ENCODE data around the gene MATN4.

Gene MATN4

GRCh38 chr20:45313065-45313695 is 5.1 kb upstream of the MATN4 start:
- TF ChIP-seq, protein P1, sequence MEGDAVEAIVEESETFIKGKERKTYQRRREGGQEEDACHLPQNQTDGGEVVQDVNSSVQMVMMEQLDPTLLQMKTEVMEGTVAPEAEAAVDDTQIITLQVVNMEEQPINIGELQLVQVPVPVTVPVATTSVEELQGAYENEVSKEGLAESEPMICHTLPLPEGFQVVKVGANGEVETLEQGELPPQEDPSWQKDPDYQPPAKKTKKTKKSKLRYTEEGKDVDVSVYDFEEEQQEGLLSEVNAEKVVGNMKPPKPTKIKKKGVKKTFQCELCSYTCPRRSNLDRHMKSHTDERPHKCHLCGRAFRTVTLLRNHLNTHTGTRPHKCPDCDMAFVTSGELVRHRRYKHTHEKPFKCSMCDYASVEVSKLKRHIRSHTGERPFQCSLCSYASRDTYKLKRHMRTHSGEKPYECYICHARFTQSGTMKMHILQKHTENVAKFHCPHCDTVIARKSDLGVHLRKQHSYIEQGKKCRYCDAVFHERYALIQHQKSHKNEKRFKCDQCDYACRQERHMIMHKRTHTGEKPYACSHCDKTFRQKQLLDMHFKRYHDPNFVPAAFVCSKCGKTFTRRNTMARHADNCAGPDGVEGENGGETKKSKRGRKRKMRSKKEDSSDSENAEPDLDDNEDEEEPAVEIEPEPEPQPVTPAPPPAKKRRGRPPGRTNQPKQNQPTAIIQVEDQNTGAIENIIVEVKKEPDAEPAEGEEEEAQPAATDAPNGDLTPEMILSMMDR (IDR thresholded peaks at IDR 0.05; ENCODE audit: insufficient read depth, low read depth, low read length, missing control alignments): no peak
- DNase-seq (ENCODE audit: low read depth): no peak
- no peak overlapping the region for H3K4me3 ChIP-seq (ENCODE audit: low read depth, low read length)

DNA sequence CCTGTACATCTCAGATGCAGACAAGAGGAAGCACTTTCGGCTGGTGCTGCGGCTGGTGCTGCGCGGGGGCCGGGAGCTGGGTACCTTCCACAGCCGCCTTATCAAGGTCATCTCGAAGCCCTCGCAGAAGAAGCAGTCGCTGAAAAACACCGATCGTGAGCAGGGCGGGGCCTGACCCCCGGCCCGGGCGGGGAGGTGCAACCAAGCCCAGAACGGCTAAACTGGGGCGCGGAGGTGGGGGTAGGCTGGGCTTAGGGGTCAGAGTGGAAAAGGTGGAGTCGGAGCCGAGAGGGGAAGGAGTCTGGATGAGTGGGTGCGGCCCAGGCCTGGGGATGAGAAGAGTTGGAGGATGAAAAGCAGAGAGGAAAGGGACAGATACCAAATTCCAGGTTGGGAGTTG is 4.1 kb upstream of the MATN4 start:
- TF ChIP-seq, protein P1 (IDR thresholded peaks at IDR 0.05; ENCODE audit: insufficient read depth, low read depth, low read length, missing control alignments): no peak
- no peak for DNase-seq (ENCODE audit: low read depth)
- no peak overlapping the region for H3K4me3 ChIP-seq (ENCODE audit: low read depth, low read length)

DNA sequence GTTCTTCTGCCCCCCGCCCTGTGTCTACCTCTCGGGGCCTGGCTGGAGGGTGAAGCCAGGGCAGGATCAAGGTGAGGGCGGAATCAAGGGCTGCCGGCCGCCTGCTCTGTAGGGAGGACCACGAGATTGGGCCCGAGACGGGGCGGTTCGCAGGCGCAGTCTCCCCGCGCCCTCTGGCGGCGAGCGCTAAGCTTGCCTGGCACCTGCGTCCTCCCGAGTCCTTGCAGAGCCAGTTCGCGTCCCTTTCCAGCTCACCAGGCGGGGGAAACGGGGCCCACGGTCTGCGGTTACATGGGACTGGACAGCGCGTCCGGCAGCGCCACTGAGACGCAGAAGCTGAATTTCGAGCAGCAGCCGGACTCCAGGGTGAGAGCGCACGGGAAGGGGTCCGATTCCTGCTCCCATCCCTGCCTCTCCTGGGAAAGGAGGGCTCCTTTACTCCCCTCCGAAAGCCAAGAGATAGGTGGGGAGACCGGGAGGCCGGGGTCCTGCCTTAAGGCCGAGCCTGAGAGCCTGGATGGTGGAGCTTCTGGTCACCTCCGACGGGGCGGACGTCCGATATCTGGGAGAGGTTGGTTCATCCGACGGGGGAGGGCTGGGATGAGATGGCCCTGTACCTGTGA is 3.6 kb upstream of the MATN4 start:
- H3K4me3 ChIP-seq (ENCODE audit: low read depth, low read length): no peak overlapping the region
- TF ChIP-seq, protein P1 (IDR thresholded peaks at IDR 0.05; ENCODE audit: insufficient read depth, low read depth, low read length, missing control alignments): peak; percentile 86
- peak; percentile 68 for DNase-seq (ENCODE audit: low read depth)

DNA sequence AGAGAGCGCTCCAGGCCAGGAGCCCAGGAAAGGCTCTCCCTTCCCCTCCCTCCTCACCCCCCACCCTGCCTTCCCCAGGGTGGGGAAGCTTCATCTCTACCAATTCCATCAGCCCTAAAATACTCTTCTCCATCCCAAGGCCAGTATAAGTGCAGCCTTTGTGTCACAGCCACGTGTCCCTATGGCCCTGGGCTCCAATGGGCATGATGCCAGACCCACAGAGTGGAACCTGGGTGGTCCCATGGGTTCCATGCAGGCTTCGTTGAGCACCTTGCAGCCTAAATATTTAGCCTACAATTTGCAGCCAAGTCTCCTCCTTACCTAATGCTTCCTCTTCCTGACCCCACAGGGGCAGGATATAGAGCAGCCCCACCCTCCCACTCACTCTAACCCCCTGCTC is 976 bp upstream of the MATN4 start:
- DNase-seq (ENCODE audit: low read depth): no peak
- TF ChIP-seq, protein P1 (IDR thresholded peaks at IDR 0.05; ENCODE audit: insufficient read depth, low read depth, low read length, missing control alignments): no peak
- no peak overlapping the region for H3K4me3 ChIP-seq (ENCODE audit: low read depth, low read length)

GRCh38 chr20:45307076-45307640 is 941 bp downstream of the MATN4 start:
- TF ChIP-seq, protein P1 (IDR thresholded peaks at IDR 0.05; ENCODE audit: insufficient read depth, low read depth, low read length, missing control alignments): no peak
- no peak overlapping the region for H3K4me3 ChIP-seq (ENCODE audit: low read depth, low read length)
- DNase-seq (ENCODE audit: low read depth): no peak

- DNase-seq (ENCODE audit: low read depth): no peak
- TF ChIP-seq, protein P1 (IDR thresholded peaks at IDR 0.05; ENCODE audit: insufficient read depth, low read depth, low read length, missing control alignments): peak; percentile 73
- H3K4me3 ChIP-seq (ENCODE audit: low read depth, low read length): no peak within 1 kb of the TSS
Observed at GRCh38 chr20:45306431-45306982, 1.6 kb downstream of the MATN4 start, which contains the start of gene RBPJL. TSS of gene RBPJL (plus strand) at chr20:45306840. CDS start at chr20:45306923, 83 bp downstream.

All from GM12865 (cell line).